DND-41 (cell line): ENCODE measurements around the gene PRKCB.

ENCODE experiments used
- ATAC-seq: fragments of 200-7000 bp; cut with Tn5 transposase; 3 replicates; pipeline ENCODE4 v1.9.1; 2021; ENCODE audit warnings: low read depth; ENCODE audit not compliant: insufficient read depth
- DNase-seq: peaks from one replicate; pipeline ENCODE4 v3.0.0-alpha.2; 2020
- H2AFZ ChIP-seq: 2 replicates; pipeline ENCODE4 v1.6.0; 2012; ENCODE audit warnings: low read depth, low read length
- H3K27ac ChIP-seq: 2 replicates; pipeline ENCODE4 v1.5.1; 2012; ENCODE audit warnings: low read length, inconsistent platforms
- H3K27me3 ChIP-seq: fragments of 200-600 bp; sonication (generic); 2 replicates; pipeline ENCODE4 v1.6.0; 2012; ENCODE audit warnings: low read length, mild to moderate bottlenecking, inconsistent platforms; ENCODE audit not compliant: insufficient read depth, poor library complexity
- H3K36me3 ChIP-seq: 2 replicates; pipeline ENCODE4 v1.5.1; 2012; ENCODE audit warnings: low read length, inconsistent platforms; ENCODE audit not compliant: insufficient read depth
- H3K4me1 ChIP-seq: 2 replicates; pipeline ENCODE4 v1.5.1; 2012; ENCODE audit warnings: mild to moderate bottlenecking, low read length; ENCODE audit not compliant: insufficient read depth
- H3K4me2 ChIP-seq: 2 replicates; pipeline ENCODE4 v1.6.0; 2012; ENCODE audit warnings: mild to moderate bottlenecking, moderate library complexity, low read length, inconsistent platforms; ENCODE audit not compliant: insufficient read depth
- H3K4me3 ChIP-seq, 2 experiments: fragments of 200-600 bp in 1 of 2; shearing (Covaris generic) in 1 of 2; 2 replicates each; pipeline ENCODE4 v1.5.1; 2012 to 2016; ENCODE audit warnings: inconsistent platforms in 2 of 2, low read length in 2 of 2, mild to moderate bottlenecking in 2 of 2, low read depth in 1 of 2, moderate library complexity in 1 of 2
- H3K79me2 ChIP-seq: 2 replicates; pipeline ENCODE4 v1.6.0; 2012; ENCODE audit warnings: low read length, inconsistent platforms; ENCODE audit not compliant: insufficient read depth
- H3K9ac ChIP-seq: 2 replicates; pipeline ENCODE4 v1.6.0; 2012; ENCODE audit warnings: low read depth, mild to moderate bottlenecking, inconsistent platforms, low read length, moderate library complexity
- H3K9me3 ChIP-seq: 2 replicates; pipeline ENCODE4 v1.5.1; 2012; ENCODE audit warnings: low read length, moderate library complexity, mild to moderate bottlenecking, inconsistent platforms; ENCODE audit not compliant: insufficient read depth, severe bottlenecking
- H4K20me1 ChIP-seq: 2 replicates; pipeline ENCODE4 v1.6.0; 2012; ENCODE audit warnings: low read length; ENCODE audit not compliant: insufficient read depth
- EZH2 ChIP-seq: IDR thresholded peaks from 3 replicates; pipeline ENCODE4 v1.6.1; 2012; ENCODE audit warnings: borderline replicate concordance, low read depth, mild to moderate bottlenecking, moderate library complexity, low read length, inconsistent platforms; ENCODE audit not compliant: severe bottlenecking
- TF ChIP-seq, protein P1 (sequence below): IDR thresholded peaks from 2 replicates; pipeline ENCODE4 v1.5.1; 2012; ENCODE audit warnings: borderline replicate concordance, low read length, moderate library complexity, mild to moderate bottlenecking; ENCODE audit not compliant: poor library complexity, severe bottlenecking; ENCODE audit errors: extremely low read depth

PRKCB gene

DNA sequence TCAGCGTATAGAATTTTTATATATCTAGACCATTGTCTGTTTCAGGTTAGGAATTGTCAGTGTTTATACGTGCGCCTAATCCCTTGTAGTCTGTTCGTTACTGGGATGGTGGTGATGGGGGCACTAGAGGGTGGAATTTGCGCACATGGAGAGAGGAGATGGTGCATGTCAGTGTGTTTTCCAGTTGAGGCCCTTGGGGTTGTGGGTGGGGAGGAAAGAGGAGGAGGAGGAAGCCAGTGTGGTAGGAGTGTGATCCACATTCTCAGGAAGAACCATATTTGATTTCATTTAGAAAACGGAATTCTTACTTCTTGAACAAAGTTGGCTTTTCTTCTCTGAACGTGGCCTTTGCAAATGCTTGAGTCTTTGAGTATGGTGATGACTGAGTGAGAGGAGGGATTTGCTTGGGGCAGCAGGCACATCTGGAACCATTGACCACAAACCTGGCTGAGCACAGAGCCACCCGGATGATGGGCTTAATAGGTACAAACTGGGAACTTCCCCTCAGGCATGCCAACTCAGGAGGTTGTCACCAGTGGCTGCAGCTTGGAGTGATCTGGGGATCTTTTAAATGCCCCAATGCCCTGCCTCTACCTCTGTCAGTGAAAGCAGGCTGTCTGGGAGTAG lies 98.9 kb downstream of the PRKCB start:
- H2AFZ ChIP-seq: no peak overlapping the region
- DNase-seq: no peak
- no peaks in the 10 kb centered on the region for H3K9me3 ChIP-seq
- no peaks in the 10 kb centered on the region for H3K4me1 ChIP-seq
- H3K9ac ChIP-seq: no peak overlapping the region
- peaks cover 17% of the 10 kb centered on the region for H3K79me2 ChIP-seq
- no peak overlapping the region for H3K27ac ChIP-seq
- no peaks in the 10 kb centered on the region for H3K36me3 ChIP-seq
- H4K20me1 ChIP-seq: no peaks in the 10 kb centered on the region; the same call in 1 of the 2 replicates
- TF ChIP-seq, protein P1, sequence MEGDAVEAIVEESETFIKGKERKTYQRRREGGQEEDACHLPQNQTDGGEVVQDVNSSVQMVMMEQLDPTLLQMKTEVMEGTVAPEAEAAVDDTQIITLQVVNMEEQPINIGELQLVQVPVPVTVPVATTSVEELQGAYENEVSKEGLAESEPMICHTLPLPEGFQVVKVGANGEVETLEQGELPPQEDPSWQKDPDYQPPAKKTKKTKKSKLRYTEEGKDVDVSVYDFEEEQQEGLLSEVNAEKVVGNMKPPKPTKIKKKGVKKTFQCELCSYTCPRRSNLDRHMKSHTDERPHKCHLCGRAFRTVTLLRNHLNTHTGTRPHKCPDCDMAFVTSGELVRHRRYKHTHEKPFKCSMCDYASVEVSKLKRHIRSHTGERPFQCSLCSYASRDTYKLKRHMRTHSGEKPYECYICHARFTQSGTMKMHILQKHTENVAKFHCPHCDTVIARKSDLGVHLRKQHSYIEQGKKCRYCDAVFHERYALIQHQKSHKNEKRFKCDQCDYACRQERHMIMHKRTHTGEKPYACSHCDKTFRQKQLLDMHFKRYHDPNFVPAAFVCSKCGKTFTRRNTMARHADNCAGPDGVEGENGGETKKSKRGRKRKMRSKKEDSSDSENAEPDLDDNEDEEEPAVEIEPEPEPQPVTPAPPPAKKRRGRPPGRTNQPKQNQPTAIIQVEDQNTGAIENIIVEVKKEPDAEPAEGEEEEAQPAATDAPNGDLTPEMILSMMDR: no peak
- no peak for TF ChIP-seq EZH2
- ATAC-seq: no peak
- H3K4me2 ChIP-seq: no peak overlapping the region
- H3K27me3 ChIP-seq: no peaks in the 10 kb centered on the region
- no peak overlapping the region for H3K4me3 ChIP-seq

DNA sequence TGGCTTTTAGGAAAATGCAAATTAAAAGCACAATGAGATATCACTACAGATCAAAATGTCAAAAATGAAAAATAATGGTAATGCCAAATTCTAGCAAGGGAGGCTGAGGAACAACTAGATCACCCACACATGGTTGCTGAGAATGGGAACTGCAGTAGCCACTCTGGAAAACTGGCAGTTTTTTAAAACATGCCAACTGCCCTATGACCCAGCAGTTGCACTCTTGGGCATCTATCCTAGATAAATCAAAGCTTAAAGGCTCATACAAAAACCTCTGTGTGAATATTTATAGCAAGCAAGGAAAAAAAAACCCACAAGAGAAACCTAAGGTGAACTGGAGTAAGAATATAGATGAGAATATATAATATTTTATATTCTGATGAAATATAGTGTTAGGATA lies 104.3 kb downstream of the PRKCB start:
- Histone ChIP-seq H2AFZ (no peak overlapping the region), H3K27ac (no peak overlapping the region), H3K79me2 (peaks cover 16% of the 10 kb centered on the region), H3K9me3 (no peaks in the 10 kb centered on the region), H3K36me3 (no peaks in the 10 kb centered on the region), H4K20me1 (no peaks in the 10 kb centered on the region), H3K4me3 (no peak overlapping the region), H3K4me1 (no peaks in the 10 kb centered on the region), H3K9ac (no peak overlapping the region), H3K4me2 (no peak overlapping the region), H3K27me3 (no peaks in the 10 kb centered on the region)
- no peak for DNase-seq
- no peak for ATAC-seq
- TF ChIP-seq EZH2: no peak
- TF ChIP-seq, protein P1: no peak

DNA sequence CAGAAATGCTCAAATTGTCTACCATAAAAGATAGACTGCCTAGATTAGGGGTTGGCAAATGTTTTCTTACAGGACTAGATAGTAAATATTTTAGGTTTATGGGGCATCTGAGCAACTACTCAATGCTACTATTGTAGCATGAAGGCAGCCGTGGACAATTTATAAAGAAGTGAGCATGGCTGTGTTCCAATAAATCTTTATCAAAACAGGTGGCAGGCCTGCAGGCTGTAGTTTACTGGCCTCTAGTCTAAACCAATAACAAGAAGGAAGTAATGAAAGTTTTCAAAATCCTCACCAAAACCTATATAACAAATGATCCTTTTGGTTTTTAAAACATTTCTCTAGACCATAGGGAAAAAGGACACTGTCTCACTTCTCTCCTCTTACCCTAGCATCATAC lies 105.2 kb downstream of the PRKCB start:
- H3K79me2 ChIP-seq: peaks cover 20% of the 10 kb centered on the region

More for the DNA sequence above, 105.2 kb downstream of the PRKCB start:
- no peaks in the 10 kb centered on the region for H4K20me1 ChIP-seq
- DNase-seq (no peak), ATAC-seq (no peak)
- H3K9ac ChIP-seq: no peak overlapping the region
- no peaks in the 10 kb centered on the region for H3K9me3 ChIP-seq
- no peak overlapping the region for H3K4me3 ChIP-seq
- no peaks in the 10 kb centered on the region for H3K27me3 ChIP-seq
- no peaks in the 10 kb centered on the region for H3K4me1 ChIP-seq
- no peak overlapping the region for H3K4me2 ChIP-seq
- H3K27ac ChIP-seq: no peak overlapping the region
- H3K36me3 ChIP-seq: no peaks in the 10 kb centered on the region
- TF ChIP-seq, protein P1: no peak
- TF ChIP-seq EZH2: no peak
- no peak overlapping the region for H2AFZ ChIP-seq
